ENCODE measurements around the gene TMPRSS3.

Gene TMPRSS3

DNA sequence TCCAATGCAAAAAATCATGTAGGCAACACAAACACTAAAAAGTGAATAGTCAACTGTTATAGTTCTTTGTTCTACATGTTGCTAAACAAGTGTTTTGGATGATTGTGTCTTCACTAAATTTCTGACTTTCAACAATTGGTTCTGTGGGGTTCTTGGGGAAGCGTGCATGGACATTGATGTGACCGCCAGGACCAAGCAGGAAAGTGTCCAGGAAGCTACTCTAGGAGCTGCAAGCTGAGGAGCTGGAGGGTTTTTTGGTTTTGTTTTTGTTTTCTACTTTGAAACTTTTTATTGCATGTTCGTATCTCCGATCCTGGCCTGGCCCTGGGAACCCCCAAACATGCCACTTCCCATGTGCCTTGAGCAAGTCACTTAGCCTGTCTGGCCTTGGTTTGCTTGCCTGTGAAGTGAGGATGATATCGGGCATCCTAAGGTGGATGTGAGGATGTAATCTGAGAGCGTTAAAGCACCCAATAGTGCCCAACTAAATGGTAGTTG, 8.0 kb downstream of the TMPRSS3 start:
- no peak for DNase-seq (ENCODE audit: low spot score)

DNA sequence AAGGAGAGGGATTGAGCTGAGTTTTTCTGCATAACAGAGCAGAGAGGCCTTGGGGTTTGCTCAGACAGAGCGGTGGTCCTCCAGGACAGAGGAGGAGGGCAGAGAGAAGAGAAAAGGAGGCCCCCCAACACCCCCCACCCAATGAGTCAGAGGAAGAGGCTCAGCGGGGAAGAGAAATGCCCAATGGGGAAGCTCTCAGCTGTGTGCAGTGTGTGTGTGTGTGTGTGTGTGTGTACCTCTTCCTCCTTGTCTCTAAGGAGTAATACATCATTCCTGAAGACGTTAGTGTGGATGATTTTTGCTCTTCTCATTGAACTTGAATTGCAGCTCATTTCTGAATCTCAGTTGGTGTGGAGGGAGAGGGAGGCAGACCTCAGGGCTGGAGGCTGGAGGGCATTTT, 8.7 kb downstream of the TMPRSS3 start:
- no peak for DNase-seq (ENCODE audit: low spot score)

DNA sequence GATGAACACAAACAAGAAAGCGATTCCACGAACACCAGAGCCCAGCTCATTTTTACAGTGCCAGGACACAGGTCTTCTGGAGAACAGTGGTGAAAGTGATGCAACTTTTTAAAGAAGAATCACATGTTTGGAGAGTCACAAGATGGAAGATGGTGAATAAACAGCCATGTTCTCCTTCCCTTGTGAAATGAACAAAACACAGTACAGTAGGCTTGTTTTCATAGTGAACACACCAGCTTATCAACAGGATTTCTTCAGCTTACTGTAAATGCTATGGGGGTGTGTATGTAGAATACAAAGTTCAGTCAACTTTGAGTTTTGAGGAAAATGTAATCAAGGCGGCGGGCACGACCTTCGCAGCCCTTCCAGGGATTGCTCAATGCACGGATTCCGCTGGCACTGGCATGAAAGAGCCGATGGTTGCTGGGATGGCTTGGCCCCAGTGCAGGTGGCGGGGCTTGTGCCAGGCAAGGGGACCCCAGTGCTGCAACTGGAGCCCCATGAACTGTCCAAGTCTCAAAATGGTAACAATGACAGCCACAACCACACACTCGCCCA, 9.7 kb downstream of the TMPRSS3 start:
- DNase-seq (ENCODE audit: low spot score) = no peak

DNA sequence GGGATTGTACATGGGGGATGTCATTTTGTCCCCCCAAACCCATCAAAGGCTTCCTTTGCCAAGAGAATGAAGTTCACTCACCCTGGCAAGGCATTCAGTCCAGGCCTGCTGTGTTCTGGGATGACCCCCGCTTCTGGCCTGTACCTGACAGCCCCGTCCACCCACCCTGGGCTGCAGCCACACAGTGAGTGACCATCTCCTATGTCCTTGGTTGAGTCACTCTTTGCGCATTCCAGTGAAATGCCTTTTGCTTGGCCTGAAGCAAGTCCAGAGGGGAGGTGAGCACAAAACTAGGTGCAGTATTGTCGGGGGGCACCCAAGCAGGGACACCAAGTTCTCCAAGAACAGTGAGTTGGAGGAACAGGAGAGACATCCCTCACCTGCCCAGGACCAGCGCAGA, 10.2 kb downstream of the TMPRSS3 start:
- no peak for DNase-seq (ENCODE audit: low spot score)

DNA sequence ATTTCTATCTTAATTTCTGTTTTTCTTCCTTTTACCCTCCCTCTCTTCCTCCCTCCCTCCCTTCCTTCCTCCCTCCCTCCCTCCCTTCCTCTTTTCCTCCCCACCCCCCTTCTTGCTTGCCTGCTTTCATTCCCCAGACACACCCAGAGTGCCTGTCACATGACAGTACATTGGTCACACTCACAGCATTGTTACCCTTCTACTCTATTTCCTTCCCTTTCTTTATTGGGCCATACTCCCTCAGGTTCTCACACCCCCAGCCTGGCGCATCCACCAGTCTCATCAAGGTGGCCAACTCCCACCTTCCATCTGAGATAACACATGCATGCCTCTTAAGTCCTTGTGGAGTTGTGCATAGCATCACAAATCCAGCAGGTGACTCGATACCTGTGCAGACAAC, 10.9 kb downstream of the TMPRSS3 start:
- no peak for DNase-seq (ENCODE audit: low spot score)

DNA sequence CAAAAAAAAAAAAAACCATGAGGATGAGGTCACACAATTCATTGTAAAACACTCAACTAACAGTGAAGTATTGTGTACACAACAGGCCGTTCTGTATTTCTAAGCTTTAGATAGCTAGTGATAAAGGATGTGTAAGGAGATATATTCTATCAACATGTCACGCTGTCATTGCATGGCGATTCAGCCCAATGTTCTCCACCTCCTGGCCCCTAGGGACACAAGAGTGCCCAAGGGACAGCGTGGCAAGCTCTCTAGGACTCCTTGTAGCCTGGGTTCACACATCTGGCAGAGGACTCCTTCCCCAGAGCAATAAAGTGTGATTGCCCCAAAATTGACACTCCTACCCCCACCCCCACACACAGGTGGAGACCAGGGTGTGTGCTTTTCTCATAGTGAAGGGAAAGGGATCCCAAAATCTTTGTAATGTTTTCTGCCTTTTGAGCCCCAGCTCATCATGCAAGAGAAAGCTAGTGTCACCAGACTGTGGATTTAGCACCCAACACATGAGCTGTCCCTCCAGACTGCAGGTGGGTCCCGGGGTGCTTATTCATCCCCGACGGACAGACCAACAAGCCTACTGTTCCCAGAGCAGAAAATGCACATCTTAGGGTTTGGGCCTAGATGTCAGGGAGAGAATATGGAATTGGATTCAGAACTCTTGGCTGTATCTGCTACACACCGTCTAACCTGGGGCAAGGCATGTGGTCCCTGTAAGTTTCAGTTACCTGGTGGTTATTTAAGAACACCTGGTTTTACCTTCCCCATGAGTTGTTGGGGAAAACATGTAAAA, 11.5 kb downstream of the TMPRSS3 start:
- no peak for DNase-seq (ENCODE audit: low spot score)

DNA sequence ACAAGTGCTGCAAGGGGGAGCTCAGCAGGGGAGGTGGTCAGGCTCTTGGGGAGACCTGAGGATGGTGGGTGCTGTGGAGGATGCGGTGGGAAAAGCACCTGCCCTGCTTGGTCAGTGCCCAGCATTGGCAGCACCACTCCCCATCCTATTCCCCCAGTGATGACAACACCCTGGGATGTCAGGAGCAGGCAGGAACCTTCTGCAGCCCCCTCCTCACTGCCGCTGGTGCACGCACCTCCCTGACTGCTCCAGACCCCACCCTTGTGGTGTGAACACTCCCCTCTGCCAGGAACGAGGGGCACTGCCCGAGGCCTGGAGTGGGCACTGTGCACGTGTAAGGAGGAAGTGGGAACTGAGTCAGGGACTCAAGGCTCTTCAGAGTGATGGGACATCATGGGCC, 12.5 kb downstream of the TMPRSS3 start:
- DNase-seq (ENCODE audit: low spot score) = no peak

DNA sequence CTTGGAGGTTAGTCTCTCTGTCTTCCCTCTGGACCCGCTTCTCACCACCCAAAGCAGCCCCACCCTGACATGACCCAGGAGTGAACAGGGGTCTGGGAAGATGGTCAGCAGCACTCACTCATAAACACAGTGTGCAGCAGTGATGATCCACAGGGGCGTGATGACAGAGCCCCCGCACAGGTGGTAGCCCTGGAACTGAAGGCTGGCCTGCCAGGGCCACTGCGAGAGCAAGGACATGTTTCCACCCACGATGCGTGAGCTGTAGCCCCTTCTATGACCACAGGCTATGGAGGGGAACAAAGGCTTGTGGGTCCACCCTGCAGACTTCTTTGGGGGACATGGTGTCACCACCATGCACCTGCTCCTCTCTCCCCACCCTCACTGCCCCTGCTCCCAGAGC, 12.9 kb downstream of the TMPRSS3 start:
- DNase-seq (ENCODE audit: low spot score) = no peak

DNA sequence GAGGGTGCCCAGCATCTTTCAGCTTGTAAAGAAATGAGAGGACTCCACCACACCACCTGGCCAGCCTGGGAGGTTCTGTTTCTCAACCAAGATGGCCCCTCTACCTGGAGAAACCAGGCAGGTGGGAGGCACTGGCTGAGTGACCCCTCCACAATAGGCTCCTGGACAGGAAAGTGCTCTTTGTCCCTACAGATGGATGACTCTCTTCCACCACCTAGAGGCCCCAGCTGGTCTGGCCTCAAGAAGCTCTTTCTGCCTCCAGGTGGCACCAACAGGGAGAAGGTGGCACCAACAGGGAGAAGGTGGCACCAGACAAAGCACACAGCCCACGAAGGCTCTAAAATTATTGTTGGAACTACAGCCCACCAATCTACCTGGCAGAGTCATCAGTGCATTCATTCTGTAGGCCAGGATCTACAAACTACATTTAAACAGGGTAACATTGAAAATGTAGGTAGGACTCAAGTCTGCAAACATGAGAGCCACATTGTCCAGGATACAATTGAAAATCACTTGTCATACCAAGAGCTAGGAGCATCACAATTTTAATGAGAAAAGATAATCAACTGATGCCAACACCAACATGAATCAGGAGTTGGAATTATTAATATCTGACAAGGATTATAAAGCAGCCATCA, 14.4 kb downstream of the TMPRSS3 start:
- DNase-seq (ENCODE audit: low spot score) = no peak

DNA sequence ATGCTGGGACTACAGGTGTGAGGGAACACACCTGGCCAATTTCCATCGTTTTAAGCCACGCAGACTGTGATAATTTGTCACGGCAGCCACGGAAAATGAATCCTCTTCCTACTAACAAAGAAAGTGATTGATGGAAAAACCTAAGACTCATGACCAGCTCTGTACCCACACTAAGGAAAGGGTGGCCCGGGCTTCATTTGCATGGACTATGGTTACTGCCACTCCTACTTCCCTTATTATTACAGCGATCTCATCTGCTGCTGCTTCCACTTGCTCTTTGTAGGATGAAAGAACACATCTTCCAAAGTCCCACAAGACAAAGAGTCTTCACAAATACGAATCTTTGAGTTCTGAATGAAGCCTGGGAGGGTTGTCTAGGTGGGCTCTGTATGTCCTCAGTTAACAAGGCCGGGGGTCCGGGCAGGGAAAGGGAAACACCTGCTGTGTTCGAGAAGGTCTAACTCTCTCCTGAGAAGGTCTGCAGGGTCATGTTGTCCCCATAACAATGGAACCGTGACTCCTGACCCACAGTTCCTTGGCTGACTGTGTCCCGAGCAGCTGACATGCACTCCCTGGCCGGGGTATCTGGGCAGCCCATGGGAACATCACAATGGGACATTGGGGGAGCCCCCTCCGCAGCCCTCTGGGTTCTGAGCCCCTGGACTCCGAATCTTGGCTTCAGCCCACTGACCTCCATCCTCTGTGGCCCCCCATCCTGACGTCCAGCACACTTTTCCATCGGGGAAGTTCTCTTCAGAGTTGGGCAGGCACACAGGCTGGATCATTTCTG, 16.2 kb downstream of the TMPRSS3 start:
- no peak for DNase-seq (ENCODE audit: low spot score)

DNA sequence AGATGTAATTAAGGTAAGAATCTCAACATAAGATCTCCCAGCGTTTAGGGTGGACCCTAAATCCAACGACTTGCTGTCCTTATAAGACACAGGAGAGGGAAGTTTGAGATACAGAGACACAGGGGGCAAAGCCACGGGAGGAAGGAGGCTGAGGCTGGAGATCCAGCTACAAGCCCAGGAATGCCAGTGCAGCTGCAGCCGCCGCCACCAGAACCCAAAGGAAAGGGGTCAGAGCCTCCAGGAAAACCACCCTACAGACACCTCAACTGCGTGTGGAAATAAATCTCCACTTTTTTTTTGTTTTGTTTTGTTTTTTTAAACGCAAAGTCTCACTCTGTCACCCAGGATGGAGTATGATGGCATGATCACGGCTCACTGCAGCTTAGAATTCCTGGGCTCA, 17.4 kb downstream of the TMPRSS3 start:
- no peak for DNase-seq (ENCODE audit: low spot score)

DNA sequence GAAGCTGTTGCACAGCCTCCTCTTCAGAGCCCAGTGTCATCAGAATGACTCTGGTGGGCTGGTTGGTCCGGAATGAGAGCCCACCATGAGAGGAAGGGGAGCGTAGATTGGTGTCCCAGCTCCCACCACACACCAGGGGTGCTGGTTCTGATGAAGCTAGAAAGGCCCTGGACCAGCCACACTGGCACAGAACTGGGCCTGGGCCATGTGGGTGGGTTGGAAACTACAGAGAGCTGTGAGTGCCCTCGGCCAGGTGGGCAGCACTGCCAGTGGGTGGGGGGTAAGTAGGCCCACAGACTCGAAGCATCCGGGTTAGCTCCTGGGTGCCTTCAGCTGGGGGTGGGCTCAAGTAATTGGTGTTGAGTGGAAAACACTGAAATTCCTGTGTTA, 17.9 kb downstream of the TMPRSS3 start:
- no peak for DNase-seq (ENCODE audit: low spot score)

DNA sequence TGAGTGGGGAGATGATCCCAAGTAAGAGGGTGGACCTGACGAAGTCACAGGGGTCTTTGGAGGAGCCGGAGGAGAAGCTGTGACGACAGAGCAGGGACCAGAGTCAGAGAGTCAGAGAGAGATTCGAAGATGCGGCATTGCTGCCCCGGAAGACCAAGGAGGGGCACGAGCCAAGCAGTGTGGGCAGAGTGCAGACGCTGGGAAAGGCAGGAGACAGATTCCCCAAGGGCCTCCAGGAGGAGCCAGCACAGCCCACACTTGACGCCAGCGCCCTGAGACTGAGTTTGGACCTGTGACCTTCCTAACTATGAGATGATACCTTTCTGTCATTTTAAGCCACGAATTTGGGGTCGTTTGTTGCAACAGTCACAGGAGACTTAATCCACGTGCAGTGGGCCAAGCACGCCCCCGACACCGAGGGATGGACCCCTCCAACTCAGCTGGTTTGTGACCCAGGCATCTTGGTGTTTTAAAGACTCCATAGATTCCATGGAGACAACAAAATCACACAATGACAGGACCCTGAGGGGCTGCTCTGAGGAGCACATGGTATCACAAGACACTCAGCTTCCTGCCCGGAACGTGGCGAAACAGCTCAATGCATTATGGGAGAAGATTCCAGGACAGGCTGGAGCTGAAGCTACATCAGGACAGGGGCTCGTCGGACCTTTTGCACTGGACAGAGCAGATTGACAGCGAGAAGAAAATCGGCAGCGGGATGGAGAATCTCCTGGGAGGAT, 18.5 kb downstream of the TMPRSS3 start:
- DNase-seq (ENCODE audit: low spot score) = no peak

DNA sequence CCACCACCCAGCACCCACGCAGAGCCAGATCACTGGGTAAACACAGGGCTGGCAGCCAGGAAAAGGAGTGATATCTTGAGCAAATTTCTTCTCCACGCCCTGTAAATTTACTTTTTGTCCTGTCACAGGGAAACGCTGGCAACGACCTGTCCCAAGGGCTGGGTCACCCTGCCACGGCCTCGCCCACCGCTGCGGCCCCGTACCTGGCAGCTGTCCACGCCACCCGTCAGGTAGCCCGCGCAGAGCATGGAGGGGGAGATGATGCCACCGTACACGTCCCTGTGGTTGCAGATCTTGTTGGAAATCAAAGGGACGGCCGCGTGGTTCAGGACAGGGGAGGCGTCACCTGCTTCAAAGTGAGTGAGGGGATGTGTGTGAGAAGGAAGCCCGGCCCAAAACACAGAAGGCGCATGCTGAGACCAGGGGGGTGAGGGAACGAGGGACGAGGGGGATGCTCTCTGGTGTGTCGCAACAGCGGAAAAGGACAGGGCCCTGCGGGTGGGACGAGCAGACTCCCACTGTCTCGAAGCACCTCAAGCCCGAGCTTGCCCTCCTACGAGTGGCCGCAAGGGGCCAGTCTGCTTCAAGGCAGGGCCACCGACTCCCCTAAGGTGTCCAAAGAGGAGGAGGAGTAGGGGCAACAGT, 19.4 kb downstream of the TMPRSS3 start:
- no peak for DNase-seq (ENCODE audit: low spot score)

DNA sequence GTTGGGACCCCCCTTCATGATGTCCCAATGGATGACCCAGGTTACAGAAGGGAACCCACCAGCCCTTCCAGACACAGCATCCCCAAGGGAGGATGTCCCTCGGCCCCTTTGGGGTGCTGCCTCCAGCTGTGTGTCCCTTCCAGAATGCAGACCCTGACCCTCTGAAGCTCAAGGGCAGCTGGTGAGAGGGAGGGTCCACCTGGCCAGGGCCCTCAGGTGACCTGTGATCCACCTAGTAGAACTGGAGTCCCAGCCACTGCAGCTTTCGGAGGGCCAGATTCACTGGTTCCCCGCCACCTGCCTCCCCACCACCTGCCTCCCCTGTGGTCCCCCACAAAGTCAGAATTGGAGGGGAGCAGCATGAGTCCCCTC, 19.9 kb downstream of the TMPRSS3 start:
- no peak for DNase-seq (ENCODE audit: low spot score)

DNA sequence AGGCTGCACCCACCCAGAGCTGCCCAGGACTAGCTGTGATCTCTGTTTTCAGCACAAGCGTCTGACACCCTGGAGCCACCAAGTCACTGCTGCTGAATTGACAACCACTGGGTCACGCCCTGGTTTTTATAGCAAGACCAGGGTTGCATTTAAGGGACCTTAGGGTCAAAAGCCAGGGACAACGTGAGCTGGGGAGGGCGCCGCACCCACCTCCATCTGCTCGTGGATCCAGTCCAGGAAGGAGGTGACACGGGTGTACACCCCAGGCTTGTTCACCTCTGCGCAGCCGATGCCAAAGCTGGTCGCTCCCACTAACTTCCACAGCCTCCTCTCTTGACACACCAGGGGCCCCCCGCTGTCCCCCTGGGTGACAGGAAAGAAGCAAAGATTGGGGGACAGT, 20.3 kb downstream of the TMPRSS3 start:
- no peak for DNase-seq (ENCODE audit: low spot score)

DNA sequence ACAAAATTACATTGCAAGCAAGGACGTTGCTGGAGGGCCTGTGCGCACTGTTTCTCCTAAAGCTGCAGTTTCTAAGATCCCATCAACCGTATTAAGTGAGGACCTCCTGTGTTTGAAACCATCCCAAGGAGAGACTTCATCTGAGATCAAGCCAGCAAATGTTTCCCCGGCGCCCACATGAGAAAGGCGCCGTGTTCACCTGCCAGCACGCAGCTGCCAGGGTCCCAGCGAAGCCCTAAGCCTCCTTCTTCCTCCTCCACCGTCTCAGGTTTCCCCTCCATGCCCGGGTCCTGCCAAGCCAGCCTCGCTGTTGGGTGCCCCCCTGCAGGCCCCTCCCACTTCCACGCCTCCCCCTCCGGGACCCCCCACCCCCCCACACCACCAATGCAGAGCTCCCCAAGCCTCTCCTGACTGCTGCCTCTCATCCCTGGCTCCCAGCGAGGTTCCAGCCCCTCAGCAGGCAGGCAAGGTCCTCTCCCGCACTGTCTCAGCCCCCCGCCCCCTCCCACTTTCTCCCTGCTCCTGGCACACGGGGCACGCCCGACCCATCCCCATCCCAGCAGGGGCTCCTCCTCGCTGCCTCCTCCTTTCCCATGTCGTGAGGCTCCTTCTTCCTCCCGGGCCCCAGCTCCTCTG, 20.9 kb downstream of the TMPRSS3 start:
- no peak for DNase-seq (ENCODE audit: low spot score)

DNA sequence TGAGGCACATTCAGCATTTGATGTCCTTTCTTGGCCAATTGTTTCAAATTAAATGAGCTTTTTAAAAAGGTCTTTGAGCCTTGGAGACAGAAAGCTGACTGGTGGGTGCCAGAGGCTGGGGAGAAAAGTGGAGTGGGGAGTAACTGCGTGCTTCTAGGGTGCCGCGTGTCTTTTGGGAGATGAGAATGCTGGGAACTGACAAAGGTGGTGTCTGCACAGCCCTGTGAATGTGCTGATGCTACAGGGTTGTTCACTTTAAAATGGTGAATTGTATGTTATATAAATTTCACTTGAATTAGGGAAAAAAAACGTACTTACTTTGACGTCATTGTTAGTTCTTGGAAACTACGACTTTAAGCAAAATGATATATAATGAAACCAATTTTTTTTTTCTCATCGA, 21.4 kb downstream of the TMPRSS3 start:
- DNase-seq (ENCODE audit: low spot score) = no peak

DNA sequence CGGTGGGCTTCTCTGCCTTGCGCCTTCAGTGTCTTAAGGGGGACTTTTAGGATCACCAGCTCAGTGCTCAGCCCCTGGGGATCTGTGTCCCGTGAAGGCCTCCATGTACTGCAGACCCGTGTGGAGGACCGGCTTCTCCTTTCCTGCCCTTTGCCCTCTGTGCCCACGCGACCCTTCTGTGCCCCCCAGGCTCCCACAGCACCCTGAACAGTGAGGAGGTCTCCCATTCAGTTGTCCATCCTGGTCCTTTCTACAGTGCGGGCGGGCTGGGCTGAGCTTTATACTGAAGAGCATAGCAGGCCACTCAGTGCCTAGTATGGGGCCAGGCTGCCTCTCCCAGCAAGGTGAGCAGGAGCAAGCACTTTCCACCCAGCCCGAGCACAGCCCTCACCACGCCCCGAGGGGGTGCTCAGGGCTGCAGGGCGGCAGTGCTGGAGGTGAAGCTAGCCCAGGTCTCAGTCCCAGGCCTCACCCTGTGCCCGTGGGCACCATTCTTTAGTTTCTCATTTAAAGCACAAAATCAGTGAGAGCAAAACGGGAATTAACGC, 21.9 kb downstream of the TMPRSS3 start:
- no peak for DNase-seq (ENCODE audit: low spot score)

DNA sequence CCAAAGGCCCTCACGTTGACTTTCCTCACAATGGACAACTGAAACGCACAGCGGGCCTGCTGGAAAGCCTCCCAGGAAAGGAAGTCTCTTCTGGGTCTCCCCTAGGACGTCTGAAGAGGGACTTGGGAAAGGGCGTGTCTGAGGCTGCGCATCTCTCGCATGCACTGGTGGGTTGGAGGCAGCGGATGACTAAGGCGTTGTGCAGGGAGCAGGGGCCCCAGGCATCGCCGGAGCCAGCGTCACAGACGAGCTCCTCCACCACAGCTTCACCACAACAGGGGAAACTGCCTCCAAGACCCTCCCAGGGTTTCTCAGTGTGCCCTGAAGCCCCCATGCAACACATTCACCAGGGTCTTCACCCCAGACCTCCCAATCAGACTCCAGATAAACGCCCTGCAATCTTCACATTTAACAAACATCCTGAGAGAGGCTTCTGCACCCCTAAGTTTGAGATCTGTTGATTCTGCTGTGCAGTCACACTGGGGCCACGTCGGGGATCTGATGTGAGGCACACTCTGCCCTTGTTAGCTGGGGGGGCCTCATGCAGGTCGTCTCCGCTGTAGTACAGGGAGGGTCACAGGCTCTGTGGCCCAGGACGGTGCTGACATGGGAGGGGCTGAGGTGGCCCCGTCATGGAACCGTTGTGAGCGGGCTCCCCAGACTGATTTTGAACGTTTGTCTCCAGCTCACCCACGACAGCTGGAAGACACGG, 22.5 kb downstream of the TMPRSS3 start:
- no peak for DNase-seq (ENCODE audit: low spot score)

All from ecto neural progenitor cell (in vitro differentiated cells).